ENCODE data around the gene DEFB132. TPM values are rescaled to one million over a fixed set of nuclear protein-coding genes. Genes with fewer than 3 reads are reported as not detected.
"Not testable (repeated sequence)": the region's sequence is repeated elsewhere in the genome, so short reads cannot be mapped to it uniquely, and the experiment has no call there.

DEFB132 gene
- total RNA-seq, 1 donor from 2014 or later = not detected

- no peak within 1 kb of the TSS for H3K4me3 ChIP-seq (ENCODE audit: low read length in 3 of 3)
- H3K27me3 ChIP-seq (ENCODE audit: control insufficient read depth in 3 of 3, insufficient read depth in 3 of 3, low read length in 3 of 3) = no peaks in the 10 kb centered on the region
- no peaks in the 10 kb centered on the region for H3K4me1 ChIP-seq (ENCODE audit: control insufficient read depth in 3 of 3, insufficient read depth in 3 of 3, low read length in 3 of 3)
- no peak within 1 kb of the TSS for H3K9ac ChIP-seq (ENCODE audit: low read depth in 1 of 3, low read length in 3 of 3)
- H3K27ac ChIP-seq (ENCODE audit: low read depth, low read length) = no peak within 1 kb of the TSS
- H3K9me3 ChIP-seq (ENCODE audit: control insufficient read depth in 3 of 3, low read length in 3 of 3) = no peaks in the 10 kb centered on the region
- H3K36me3 ChIP-seq (ENCODE audit: control insufficient read depth in 3 of 3, insufficient read depth in 3 of 3, low read length in 3 of 3) = no peaks in the 10 kb centered on the region
Measured at GRCh38 chr20:226958-227357, 30.6 kb upstream of the DEFB132 start, which contains the start of gene DEFB129. DEFB129 (plus strand) TSS chr20:227258; CDS start chr20:227289, 31 bp downstream.

GRCh38 chr20:227439-228105 is 30.0 kb upstream of the DEFB132 start:
- Histone ChIP-seq H3K4me3 (ENCODE audit: low read length in 3 of 3) (no peak overlapping the region), H3K27me3 (ENCODE audit: control insufficient read depth in 3 of 3, insufficient read depth in 3 of 3, low read length in 3 of 3) (no peaks in the 10 kb centered on the region), H3K9ac (ENCODE audit: low read depth in 1 of 3, low read length in 3 of 3) (no peak overlapping the region), H3K36me3 (ENCODE audit: control insufficient read depth in 3 of 3, insufficient read depth in 3 of 3, low read length in 3 of 3) (no peaks in the 10 kb centered on the region), H3K27ac (ENCODE audit: low read depth, low read length) (no peak overlapping the region), H3K4me1 (ENCODE audit: control insufficient read depth in 3 of 3, insufficient read depth in 3 of 3, low read length in 3 of 3) (no peaks in the 10 kb centered on the region), H3K9me3 (ENCODE audit: control insufficient read depth in 3 of 3, low read length in 3 of 3) (no peaks in the 10 kb centered on the region)

GRCh38 chr20:235891-236290 is 21.6 kb upstream of the DEFB132 start:
- H3K27ac ChIP-seq (ENCODE audit: low read depth, low read length) = no peak overlapping the region
- H3K4me3 ChIP-seq (ENCODE audit: low read length in 3 of 3) = no peak overlapping the region
- no peaks in the 10 kb centered on the region for H3K27me3 ChIP-seq (ENCODE audit: control insufficient read depth in 3 of 3, insufficient read depth in 3 of 3, low read length in 3 of 3)
- no peaks in the 10 kb centered on the region for H3K36me3 ChIP-seq (ENCODE audit: control insufficient read depth in 3 of 3, insufficient read depth in 3 of 3, low read length in 3 of 3)
- no peaks in the 10 kb centered on the region for H3K4me1 ChIP-seq (ENCODE audit: control insufficient read depth in 3 of 3, insufficient read depth in 3 of 3, low read length in 3 of 3)
- H3K9ac ChIP-seq (ENCODE audit: low read depth in 1 of 3, low read length in 3 of 3) = no peak overlapping the region
- no peaks in the 10 kb centered on the region for H3K9me3 ChIP-seq (ENCODE audit: control insufficient read depth in 3 of 3, low read length in 3 of 3)

GRCh38 chr20:237489-237888 is 20.0 kb upstream of the DEFB132 start:
- H3K4me3 ChIP-seq (ENCODE audit: low read length in 3 of 3) = no peak overlapping the region
- H3K9me3 ChIP-seq (ENCODE audit: control insufficient read depth in 3 of 3, low read length in 3 of 3) = no peaks in the 10 kb centered on the region
- no peak overlapping the region for H3K9ac ChIP-seq (ENCODE audit: low read depth in 1 of 3, low read length in 3 of 3)
- H3K4me1 ChIP-seq (ENCODE audit: control insufficient read depth in 3 of 3, insufficient read depth in 3 of 3, low read length in 3 of 3) = no peaks in the 10 kb centered on the region
- no peak overlapping the region for H3K27ac ChIP-seq (ENCODE audit: low read depth, low read length)
- no peaks in the 10 kb centered on the region for H3K36me3 ChIP-seq (ENCODE audit: control insufficient read depth in 3 of 3, insufficient read depth in 3 of 3, low read length in 3 of 3)
- H3K27me3 ChIP-seq (ENCODE audit: control insufficient read depth in 3 of 3, insufficient read depth in 3 of 3, low read length in 3 of 3) = no peaks in the 10 kb centered on the region

GRCh38 chr20:237929-238328 is 19.6 kb upstream of the DEFB132 start:
- Histone ChIP-seq H3K36me3 (ENCODE audit: control insufficient read depth in 3 of 3, insufficient read depth in 3 of 3, low read length in 3 of 3) (no peaks in the 10 kb centered on the region), H3K9ac (ENCODE audit: low read depth in 1 of 3, low read length in 3 of 3) (no peak overlapping the region), H3K27ac (ENCODE audit: low read depth, low read length) (no peak overlapping the region), H3K4me3 (ENCODE audit: low read length in 3 of 3) (no peak overlapping the region), H3K9me3 (ENCODE audit: control insufficient read depth in 3 of 3, low read length in 3 of 3) (no peaks in the 10 kb centered on the region), H3K27me3 (ENCODE audit: control insufficient read depth in 3 of 3, insufficient read depth in 3 of 3, low read length in 3 of 3) (no peaks in the 10 kb centered on the region), H3K4me1 (ENCODE audit: control insufficient read depth in 3 of 3, insufficient read depth in 3 of 3, low read length in 3 of 3) (no peaks in the 10 kb centered on the region)

- H3K27ac ChIP-seq (ENCODE audit: low read depth, low read length) = no peak overlapping the region
- H3K36me3 ChIP-seq (ENCODE audit: control insufficient read depth in 3 of 3, insufficient read depth in 3 of 3, low read length in 3 of 3) = no peaks in the 10 kb centered on the region
- H3K4me1 ChIP-seq (ENCODE audit: control insufficient read depth in 3 of 3, insufficient read depth in 3 of 3, low read length in 3 of 3) = no peaks in the 10 kb centered on the region
- no peaks in the 10 kb centered on the region for H3K27me3 ChIP-seq (ENCODE audit: control insufficient read depth in 3 of 3, insufficient read depth in 3 of 3, low read length in 3 of 3)
- no peak overlapping the region for H3K9ac ChIP-seq (ENCODE audit: low read depth in 1 of 3, low read length in 3 of 3)
- H3K4me3 ChIP-seq (ENCODE audit: low read length in 3 of 3) = no peak overlapping the region
- H3K9me3 ChIP-seq (ENCODE audit: control insufficient read depth in 3 of 3, low read length in 3 of 3) = no peaks in the 10 kb centered on the region
Measured at GRCh38 chr20:242905-243304, 14.6 kb upstream of the DEFB132 start.

GRCh38 chr20:251354-251753 is 6.2 kb upstream of the DEFB132 start:
- Histone ChIP-seq H3K9me3 (ENCODE audit: control insufficient read depth in 3 of 3, low read length in 3 of 3) (no peaks in the 10 kb centered on the region), H3K4me1 (ENCODE audit: control insufficient read depth in 3 of 3, insufficient read depth in 3 of 3, low read length in 3 of 3) (no peaks in the 10 kb centered on the region), H3K4me3 (ENCODE audit: low read length in 3 of 3) (no peak overlapping the region), H3K27ac (ENCODE audit: low read depth, low read length) (no peak overlapping the region), H3K9ac (ENCODE audit: low read depth in 1 of 3, low read length in 3 of 3) (no peak overlapping the region), H3K27me3 (ENCODE audit: control insufficient read depth in 3 of 3, insufficient read depth in 3 of 3, low read length in 3 of 3) (peaks cover 0 to 3% (median 0%) of the 10 kb centered on the region in 3 donors), H3K36me3 (ENCODE audit: control insufficient read depth in 3 of 3, insufficient read depth in 3 of 3, low read length in 3 of 3) (no peaks in the 10 kb centered on the region)

- H3K36me3 ChIP-seq (ENCODE audit: control insufficient read depth in 3 of 3, insufficient read depth in 3 of 3, low read length in 3 of 3) = no peaks in the 10 kb centered on the region
- no peak overlapping the region for H3K9ac ChIP-seq (ENCODE audit: low read depth in 1 of 3, low read length in 3 of 3)
- peaks cover 0 to 3% (median 3%) of the 10 kb centered on the region in 3 donors for H3K27me3 ChIP-seq (ENCODE audit: control insufficient read depth in 3 of 3, insufficient read depth in 3 of 3, low read length in 3 of 3)
- no peaks in the 10 kb centered on the region for H3K4me1 ChIP-seq (ENCODE audit: control insufficient read depth in 3 of 3, insufficient read depth in 3 of 3, low read length in 3 of 3)
- no peak overlapping the region for H3K27ac ChIP-seq (ENCODE audit: low read depth, low read length)
- H3K9me3 ChIP-seq (ENCODE audit: control insufficient read depth in 3 of 3, low read length in 3 of 3) = no peaks in the 10 kb centered on the region
- no peak overlapping the region for H3K4me3 ChIP-seq (ENCODE audit: low read length in 3 of 3)
Measured at GRCh38 chr20:252801-253200, 4.7 kb upstream of the DEFB132 start.

- not testable (repeated sequence) for H3K9me3 ChIP-seq (ENCODE audit: control insufficient read depth in 3 of 3, low read length in 3 of 3); H3K27ac ChIP-seq (ENCODE audit: low read depth, low read length); H3K9ac ChIP-seq (ENCODE audit: low read depth in 1 of 3, low read length in 3 of 3); H3K4me1 ChIP-seq (ENCODE audit: control insufficient read depth in 3 of 3, insufficient read depth in 3 of 3, low read length in 3 of 3); H3K4me3 ChIP-seq (ENCODE audit: low read length in 3 of 3); H3K36me3 ChIP-seq (ENCODE audit: control insufficient read depth in 3 of 3, insufficient read depth in 3 of 3, low read length in 3 of 3); H3K27me3 ChIP-seq (ENCODE audit: control insufficient read depth in 3 of 3, insufficient read depth in 3 of 3, low read length in 3 of 3)
Measured at GRCh38 chr20:253447-253846, 4.1 kb upstream of the DEFB132 start.

GRCh38 chr20:258269-258858 is 840 bp downstream of the DEFB132 start:
- Histone ChIP-seq H3K9me3 (ENCODE audit: control insufficient read depth in 3 of 3, low read length in 3 of 3) (no peaks in the 10 kb centered on the region), H3K27me3 (ENCODE audit: control insufficient read depth in 3 of 3, insufficient read depth in 3 of 3, low read length in 3 of 3) (peaks cover 7 to 16% (median 8%) of the 10 kb centered on the region in 3 donors), H3K36me3 (ENCODE audit: control insufficient read depth in 3 of 3, insufficient read depth in 3 of 3, low read length in 3 of 3) (no peaks in the 10 kb centered on the region), H3K27ac (ENCODE audit: low read depth, low read length) (no peak overlapping the region), H3K4me3 (ENCODE audit: low read length in 3 of 3) (no peak overlapping the region), H3K4me1 (ENCODE audit: control insufficient read depth in 3 of 3, insufficient read depth in 3 of 3, low read length in 3 of 3) (no peaks in the 10 kb centered on the region), H3K9ac (ENCODE audit: low read depth in 1 of 3, low read length in 3 of 3) (no peak overlapping the region)
